Measurements from ENCODE around the gene AMN1. TPM values are rescaled to one million over a fixed set of nuclear protein-coding genes. Genes with fewer than 3 reads are reported as not detected.
A peak's percentile ranks its signal among the peaks of the same experiment; 100 is the strongest.

The AMN1 gene
- total and polyA plus RNA-seq, 2 of the 13 experiments (the other 11 are each of a cell fraction or from before 2014, with no cell fraction given): 7.5 to 26.5 TPM

DNA sequence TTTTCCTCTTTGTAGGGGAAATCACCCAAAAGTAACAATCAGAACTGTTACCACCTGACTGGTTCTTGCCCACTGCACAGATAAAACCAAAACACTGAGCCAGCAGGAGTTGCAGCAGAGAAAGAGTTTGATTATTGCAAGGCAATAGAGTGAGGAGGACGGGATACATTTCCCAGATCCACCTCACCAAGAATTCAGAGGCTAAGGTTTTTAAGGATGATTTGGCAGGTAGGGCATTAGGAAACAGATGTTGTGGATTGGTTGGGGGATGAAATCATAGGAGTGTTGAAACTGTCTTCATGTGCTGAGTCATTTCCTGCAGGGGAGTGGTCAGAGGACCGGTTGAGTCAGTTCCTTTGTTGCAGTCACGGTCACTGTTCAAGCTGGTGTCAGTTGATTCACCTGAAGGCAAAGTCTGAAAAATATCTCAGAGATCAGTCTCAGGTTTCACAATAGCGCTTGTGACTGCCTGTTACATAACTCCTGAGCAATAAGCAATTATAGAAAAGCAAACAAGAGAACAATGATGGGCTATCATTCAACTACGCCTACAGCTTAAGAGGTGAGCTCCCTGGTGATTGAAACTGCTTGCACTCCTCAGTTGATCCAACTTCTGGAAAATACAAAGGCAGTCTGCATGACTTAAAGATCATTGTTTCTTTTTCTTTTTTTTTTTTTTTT is 20.3 kb upstream of the AMN1 start (continued):
- peak; percentile 93 for TF ChIP-seq AHDC1 (CRISPR knock-in tag; IDR thresholded peaks at IDR 0.05; ENCODE audit: borderline replicate concordance)
- TF ChIP-seq ZNF468 (CRISPR knock-in tag; IDR thresholded peaks at IDR 0.05): no peak
- TF ChIP-seq, protein P1, sequence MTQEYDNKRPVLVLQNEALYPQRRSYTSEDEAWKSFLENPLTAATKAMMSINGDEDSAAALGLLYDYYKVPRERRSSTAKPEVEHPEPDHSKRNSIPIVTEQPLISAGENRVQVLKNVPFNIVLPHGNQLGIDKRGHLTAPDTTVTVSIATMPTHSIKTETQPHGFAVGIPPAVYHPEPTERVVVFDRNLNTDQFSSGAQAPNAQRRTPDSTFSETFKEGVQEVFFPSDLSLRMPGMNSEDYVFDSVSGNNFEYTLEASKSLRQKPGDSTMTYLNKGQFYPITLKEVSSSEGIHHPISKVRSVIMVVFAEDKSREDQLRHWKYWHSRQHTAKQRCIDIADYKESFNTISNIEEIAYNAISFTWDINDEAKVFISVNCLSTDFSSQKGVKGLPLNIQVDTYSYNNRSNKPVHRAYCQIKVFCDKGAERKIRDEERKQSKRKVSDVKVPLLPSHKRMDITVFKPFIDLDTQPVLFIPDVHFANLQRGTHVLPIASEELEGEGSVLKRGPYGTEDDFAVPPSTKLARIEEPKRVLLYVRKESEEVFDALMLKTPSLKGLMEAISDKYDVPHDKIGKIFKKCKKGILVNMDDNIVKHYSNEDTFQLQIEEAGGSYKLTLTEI (CRISPR knock-in tag; conservative IDR thresholded peaks at IDR 0.05): no peak
- no peak for TF ChIP-seq XRCC5 (optimal IDR thresholded peaks at IDR 0.05; ENCODE audit: low read length)
- TF ChIP-seq HNRNPH1 (optimal IDR thresholded peaks at IDR 0.05; ENCODE audit: low read depth, low read length): no peak
- no peak for TF ChIP-seq ZBTB42 (CRISPR knock-in tag; IDR thresholded peaks at IDR 0.05)
- peak; percentile 96 for TF ChIP-seq HMG20A (CRISPR knock-in tag; IDR thresholded peaks at IDR 0.05; ENCODE audit: borderline replicate concordance)
- TF ChIP-seq KLF16 (CRISPR knock-in tag; IDR thresholded peaks at IDR 0.05): peak in 1 of 2 experiments; percentile 88; a peak in 2 of 4 replicates
- no peak for TF ChIP-seq CBX2 (IDR thresholded peaks at IDR 0.05; ENCODE audit: low read depth, low read length)
- TF ChIP-seq CBX2 (CRISPR knock-in tag; IDR thresholded peaks at IDR 0.05; ENCODE audit: low read depth): peak; percentile 89; the same call in 1 of the 2 replicates
- TF ChIP-seq SIX1 (CRISPR knock-in tag; IDR thresholded peaks at IDR 0.05; ENCODE audit: borderline replicate concordance): peak; percentile 100
- no peak for TF ChIP-seq ARHGAP35 (CRISPR knock-in tag; IDR thresholded peaks at IDR 0.05; ENCODE audit: borderline replicate concordance)
- TF ChIP-seq CREM (IDR thresholded peaks at IDR 0.05): peak; percentile 89
- no peak for TF ChIP-seq CREM (CRISPR knock-in tag; IDR thresholded peaks at IDR 0.05)
- peak; percentile 76 for TF ChIP-seq ZMYM3 (CRISPR knock-in tag; IDR thresholded peaks at IDR 0.05)
- TF ChIP-seq PRDM15 (CRISPR knock-in tag; IDR thresholded peaks at IDR 0.05): no peak
- TF ChIP-seq ZNF362 (CRISPR knock-in tag; IDR thresholded peaks at IDR 0.05; ENCODE audit: borderline replicate concordance): peak; percentile 86

Measured in HepG2 (cell line).